SK-N-SH (cell line): ENCODE results near the gene GPR157. TPM values are rescaled to one million over a fixed set of nuclear protein-coding genes. Genes with fewer than 3 reads are reported as not detected.

ENCODE experiments used
- CTCF ChIA-PET: fragments of 300-600, 350-600 bp; formaldehyde crosslinking; extraction: SDS; loops from one replicate; lab custom pipeline; 2021; lab: Yijun Ruan, JAX
- POLR2A ChIA-PET: fragments of 350-600 bp; sonication (Branson Sonifier 250); formaldehyde crosslinking; extraction: SDS; loops from one replicate; lab custom pipeline; 2020; ENCODE audit warnings: antibody characterized with exemption, inconsistent platforms; lab: Yijun Ruan, JAX
- DNase-seq: peaks from one replicate; pipeline ENCODE4 v3.0.0; 2012
- H2AFZ ChIP-seq: fragments of 200-600 bp; sonication (generic); 2 replicates; pipeline ENCODE4 v1.8.1; 2016; ENCODE audit warnings: antibody characterized with exemption, mild to moderate bottlenecking, low read depth
- H3F3A ChIP-seq: fragments of 200-600 bp; sonication (generic); replicated peaks from 2 replicates; pipeline ENCODE3; 2016; ENCODE audit warnings: antibody characterized with exemption, mild to moderate bottlenecking; ENCODE audit not compliant: insufficient read depth
- H3K27ac ChIP-seq, 2 experiments: fragments of 200-500 bp in 1 of 2; fragments of 200-600 bp in 1 of 2; sonication (Bioruptor generic) in 1 of 2; sonication (generic), shearing (Covaris generic) in 1 of 2; 2 replicates each; pipeline versions ENCODE4 v1.5.1 to v1.6.1; 2014 to 2016; ENCODE audit warnings: low read depth in 2 of 2, inconsistent platforms in 1 of 2, low read length in 1 of 2, mild to moderate bottlenecking in 1 of 2, mixed read lengths in 1 of 2
- H3K27me3 ChIP-seq: fragments of 200-600 bp; sonication (generic), shearing (Covaris generic); 2 replicates; pipeline ENCODE4 v1.6.1; 2016; ENCODE audit warnings: mixed run types; ENCODE audit not compliant: insufficient read depth
- H3K36me3 ChIP-seq, 2 experiments: fragments of 200-500 bp in 1 of 2; fragments of 200-600 bp in 1 of 2; sonication (Bioruptor generic) in 1 of 2; sonication (generic) in 1 of 2; replicated peaks in 1 of 2; 2 replicates each; pipeline versions ENCODE3 to v1.5.1; 2014 to 2016; ENCODE audit warnings: low read length in 1 of 2, mild to moderate bottlenecking in 1 of 2; ENCODE audit not compliant: insufficient read depth in 2 of 2, control insufficient read depth in 1 of 2
- H3K4me1 ChIP-seq, 2 experiments: fragments of 200-500 bp in 1 of 2; fragments of 200-600 bp in 1 of 2; sonication (Bioruptor generic) in 1 of 2; sonication (generic), shearing (Covaris generic) in 1 of 2; 2 replicates each; pipeline versions ENCODE4 v1.5.1 to v1.6.1; 2014 to 2016; ENCODE audit warnings: low read depth in 1 of 2, low read length in 1 of 2, mixed run types in 1 of 2; ENCODE audit not compliant: insufficient read depth in 2 of 2, control insufficient read depth in 1 of 2
- H3K4me2 ChIP-seq: fragments of 200-600 bp; sonication (generic), shearing (Covaris generic); 2 replicates; pipeline ENCODE4 v1.6.1; 2017; ENCODE audit warnings: mixed run types
- H3K4me3 ChIP-seq, 2 experiments: fragments of 200-500 bp in 1 of 2; fragments of 200-600 bp in 1 of 2; sonication (Bioruptor generic) in 1 of 2; sonication (generic), shearing (Covaris generic) in 1 of 2; 2 replicates each; pipeline versions ENCODE4 v1.5.1 to v1.8.1; 2014 to 2016; ENCODE audit warnings: low read depth in 2 of 2, inconsistent platforms in 1 of 2, low read length in 1 of 2, mild to moderate bottlenecking in 1 of 2, mixed read lengths in 1 of 2, moderate library complexity in 1 of 2
- H3K79me2 ChIP-seq: fragments of 200-600 bp; sonication (generic); 2 replicates; pipeline ENCODE4 v1.8.1; 2017; ENCODE audit warnings: mild to moderate bottlenecking; ENCODE audit not compliant: insufficient read depth
- H3K9ac ChIP-seq: fragments of 200-600 bp; sonication (generic); 2 replicates; pipeline ENCODE4 v1.6.1; 2017; ENCODE audit warnings: mixed run types
- H3K9me2 ChIP-seq: fragments of 200-600 bp; sonication (generic); 2 replicates; pipeline ENCODE4 v1.6.1; 2017; ENCODE audit warnings: mixed run types
- H3K9me3 ChIP-seq: fragments of 200-600 bp; sonication (generic); 2 replicates; pipeline ENCODE4 v1.6.1; 2017; ENCODE audit warnings: mixed run types, mild to moderate bottlenecking, moderate library complexity
- H4K20me1 ChIP-seq: fragments of 200-600 bp; sonication (generic); 2 replicates; pipeline ENCODE4 v1.6.1; 2017; ENCODE audit warnings: mild to moderate bottlenecking, mixed run types; ENCODE audit not compliant: insufficient read depth
- CHD2 ChIP-seq: fragments of 150-350 bp; IDR thresholded peaks from 2 replicates; pipeline ENCODE4 v1.6.1; 2018; ENCODE audit warnings: low read length; ENCODE audit not compliant: partially characterized antibody
- EP300 ChIP-seq, 2 experiments: IDR thresholded peaks; 2 replicates each; pipeline versions ENCODE4 v1.4.0 to v1.6.1; 2012; ENCODE audit warnings: borderline replicate concordance in 1 of 2, low read depth in 1 of 2, low read length in 1 of 2
- FOSL2 ChIP-seq: IDR thresholded peaks from 2 replicates; pipeline ENCODE4 v1.4.0; 2012; ENCODE audit warnings: low read depth, mild to moderate bottlenecking, moderate library complexity, borderline replicate concordance
- FOXJ3 ChIP-seq: sonication (generic); formaldehyde crosslinking; IDR thresholded peaks from 2 replicates; pipeline ENCODE4 v1.5.1; 2020; ENCODE audit warnings: mild to moderate bottlenecking, missing genetic modification reagents
- FOXM1 ChIP-seq: IDR thresholded peaks from 2 replicates; pipeline ENCODE4 v1.4.0; 2012; ENCODE audit warnings: low read depth, mild to moderate bottlenecking
- GATA2 ChIP-seq: sonication (generic); formaldehyde crosslinking; IDR thresholded peaks from 2 replicates; pipeline ENCODE4 v1.5.0; 2020; ENCODE audit warnings: mild to moderate bottlenecking, missing genetic modification reagents
- JUND ChIP-seq: IDR thresholded peaks from 2 replicates; pipeline ENCODE4 v1.4.0; 2012
- MEF2A ChIP-seq: IDR thresholded peaks from 2 replicates; pipeline ENCODE4 v1.4.0; 2012; ENCODE audit warnings: low read depth, borderline replicate concordance
- MXI1 ChIP-seq: IDR thresholded peaks from 2 replicates; pipeline ENCODE4 v1.6.1; 2012; ENCODE audit warnings: mild to moderate bottlenecking, low read depth, low read length, improper control_type of control experiment
- NFIC ChIP-seq: IDR thresholded peaks from 2 replicates; pipeline ENCODE4 v1.4.0; 2012; ENCODE audit warnings: borderline replicate concordance
- NRF1 ChIP-seq: IDR thresholded peaks from 2 replicates; pipeline ENCODE4 v1.6.1; 2012; ENCODE audit warnings: low read depth, mild to moderate bottlenecking, low read length
- RCOR1 ChIP-seq: fragments of 150-350 bp; IDR thresholded peaks from 2 replicates; pipeline ENCODE4 v1.6.1; 2017; ENCODE audit warnings: antibody characterized with exemption, low read length
- REST ChIP-seq: IDR thresholded peaks from 2 replicates; pipeline ENCODE4 v1.6.1; 2012; ENCODE audit warnings: mild to moderate bottlenecking, low read depth, low read length, moderate library complexity
- RFX5 ChIP-seq: IDR thresholded peaks from 2 replicates; pipeline ENCODE4 v1.6.1; 2012; ENCODE audit warnings: mild to moderate bottlenecking, improper control_type of control experiment, low read length
- RXRA ChIP-seq: IDR thresholded peaks from 2 replicates; pipeline ENCODE4 v1.4.0; 2012; ENCODE audit warnings: low read depth, mild to moderate bottlenecking, borderline replicate concordance
- SMC3 ChIP-seq: IDR thresholded peaks from 2 replicates; pipeline ENCODE4 v1.6.1; 2012; ENCODE audit warnings: low read depth, low read length, improper control_type of control experiment
- TAF1 ChIP-seq: IDR thresholded peaks from 2 replicates; pipeline ENCODE4 v1.6.1; 2012; ENCODE audit warnings: low read depth, mild to moderate bottlenecking, low read length, moderate library complexity, borderline replicate concordance
- TCF12 ChIP-seq: IDR thresholded peaks from 2 replicates; pipeline ENCODE4 v1.4.0; 2012
- USF1 ChIP-seq: IDR thresholded peaks from 2 replicates; pipeline ENCODE4 v1.4.0; 2012; ENCODE audit warnings: low read depth, borderline replicate concordance
- USF2 ChIP-seq: fragments of 150-350 bp; IDR thresholded peaks from 2 replicates; pipeline ENCODE4 v1.6.1; 2017; ENCODE audit warnings: antibody characterized with exemption, low read length, low read depth, borderline replicate concordance
- WGBS: methylation state at CpG from one replicate; pipeline ENCODE4 v1.1.6; 2017; ENCODE audit warnings: low lambda C conversion rate; 5-methylcytosine and 5-hydroxymethylcytosine counted together
- polyA plus RNA-seq, 3 experiments: library from polyadenylated mRNA; depleted of rRNA; stranded (reverse); fragments of >200 nt; gene quantifications; 2 replicates each; pipeline ENCODE4 v1.2.3, GENCODE V29; 2012

Gene GPR157
- polyA plus RNA-seq, 1 of the 3 experiments (the other 2 are of a cell fraction) = 1.8 TPM

- POLR2A ChIA-PET = no interaction called here
- WGBS = 85% methylated on average over 9 of the region's 9 CpGs
- Histone ChIP-seq H3K4me1 (no peaks in the 10 kb centered on the region), H3K4me2 (no peak overlapping the region), H3K27me3 (no peaks in the 10 kb centered on the region), H3K9ac (no peak overlapping the region), H3K9me3 (no peaks in the 10 kb centered on the region), H3K36me3 (no peaks in the 10 kb centered on the region), H3K27ac (no peak overlapping the region), H2AFZ (no peak overlapping the region), H3K4me3 (no peak overlapping the region), H3K9me2 (no peaks in the 10 kb centered on the region), H4K20me1 (no peaks in the 10 kb centered on the region), H3F3A (no peaks in the 10 kb centered on the region), H3K79me2 (peaks cover 6% of the 10 kb centered on the region; the same call in 1 of the 2 replicates)
- DNase-seq = no peak
- TF ChIP-seq NFIC = no peak
- no peak for TF ChIP-seq EP300 (IDR thresholded peaks at IDR 0.05; ENCODE audit: borderline replicate concordance in 1 of 2, low read depth in 1 of 2, low read length in 1 of 2)
- TF ChIP-seq USF2 = no peak
- no peak for TF ChIP-seq RFX5
- no peak for TF ChIP-seq REST
- TF ChIP-seq RXRA = no peak
- TF ChIP-seq USF1 = no peak
- no peak for TF ChIP-seq MEF2A
- CTCF ChIA-PET = interaction anchor here (0.8 to 3.0 kb wide), 3 partner anchors 10 to 76 kb away, joined by 3 to 19 read pairs (median 8); no protein-coding TSS in a partner anchor
Observed at GRCh38 chr1:9120312-9120958, 8.5 kb downstream of the GPR157 start.

DNA sequence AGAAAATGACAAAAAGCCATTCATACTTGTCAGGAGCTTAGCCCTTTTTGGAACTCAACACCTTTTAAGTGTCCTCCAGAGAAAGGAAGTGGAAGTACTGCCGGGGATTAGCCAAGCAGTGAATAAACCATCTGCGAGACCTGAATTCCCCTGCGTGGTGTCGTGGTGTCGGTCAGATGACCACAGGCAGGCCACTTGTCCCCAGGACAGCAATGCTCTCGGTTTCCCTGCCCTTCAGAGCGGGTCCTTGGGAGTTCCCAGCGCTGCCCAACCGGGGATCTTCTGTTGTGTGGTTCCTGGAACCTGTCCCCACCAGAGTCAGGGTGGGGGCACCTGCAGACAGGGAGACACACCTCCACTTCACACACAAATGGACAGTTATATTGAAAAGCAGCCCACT, 9.2 kb downstream of the GPR157 start:
- no peak overlapping the region for H3K4me3 ChIP-seq
- H4K20me1 ChIP-seq = no peaks in the 10 kb centered on the region
- ChIA-PET CTCF (interaction anchor here (2.1 kb wide), 1 partner anchor 77 kb away, joined by 8 read pairs; no protein-coding TSS in a partner anchor), POLR2A (no interaction called here)
- H3F3A ChIP-seq = no peaks in the 10 kb centered on the region
- H3K9me3 ChIP-seq = no peaks in the 10 kb centered on the region
- H3K36me3 ChIP-seq = no peaks in the 10 kb centered on the region
- H3K27ac ChIP-seq = no peak overlapping the region
- 92% methylated on average over 8 of the region's 9 CpGs for WGBS
- H3K79me2 ChIP-seq = peaks cover 6% of the 10 kb centered on the region; the same call in 1 of the 2 replicates
- no peaks in the 10 kb centered on the region for H3K4me1 ChIP-seq
- H3K9me2 ChIP-seq = no peaks in the 10 kb centered on the region
- no peaks in the 10 kb centered on the region for H3K27me3 ChIP-seq
- no peak for DNase-seq
- no peak overlapping the region for H3K4me2 ChIP-seq
- no peak overlapping the region for H3K9ac ChIP-seq
- H2AFZ ChIP-seq = no peak overlapping the region
- TF ChIP-seq TAF1 (no peak), TCF12 (no peak), USF1 (no peak), FOSL2 (no peak), FOXJ3 (CRISPR knock-in tag) (no peak), NFIC (no peak), MXI1 (no peak), USF2 (no peak), GATA2 (CRISPR knock-in tag) (no peak), NRF1 (no peak), MEF2A (no peak), RCOR1 (no peak), CHD2 (no peak), SMC3 (no peak), EP300 (IDR thresholded peaks at IDR 0.05; ENCODE audit: borderline replicate concordance in 1 of 2, low read depth in 1 of 2, low read length in 1 of 2) (no peak), FOXM1 (no peak), JUND (no peak)
